ENCODE measurements around the gene TMEM120B.

The TMEM120B gene

GRCh38 chr12:121793838-121794533 is 81.4 kb downstream of the TMEM120B start:
- peak; percentile 15 for DNase-seq

DNA sequence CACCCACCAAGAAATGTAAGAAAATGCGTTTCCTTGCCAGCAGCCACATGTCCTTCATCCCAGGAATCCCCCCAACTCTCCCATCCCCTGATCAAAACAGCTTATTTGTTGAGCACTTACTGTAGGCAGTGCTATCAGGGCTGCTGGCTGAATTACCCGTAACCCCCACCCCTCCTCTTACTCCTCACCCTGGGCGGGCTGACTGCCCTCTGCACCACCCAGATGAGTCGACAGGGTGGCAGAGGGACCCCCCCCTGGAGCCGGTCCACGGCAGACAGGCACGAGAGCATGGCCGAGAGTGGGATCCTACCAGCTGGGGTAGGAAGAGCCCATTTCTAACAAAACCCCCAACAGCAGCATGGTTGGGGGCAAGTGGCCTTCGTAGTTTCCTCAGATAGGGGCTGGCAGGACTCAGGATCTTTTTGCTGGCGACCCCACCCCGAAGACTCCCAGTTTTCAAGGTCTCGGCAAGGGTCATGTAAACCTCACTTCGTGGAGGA is 82.0 kb downstream of the TMEM120B start:
- DNase-seq, result no peak

DNA sequence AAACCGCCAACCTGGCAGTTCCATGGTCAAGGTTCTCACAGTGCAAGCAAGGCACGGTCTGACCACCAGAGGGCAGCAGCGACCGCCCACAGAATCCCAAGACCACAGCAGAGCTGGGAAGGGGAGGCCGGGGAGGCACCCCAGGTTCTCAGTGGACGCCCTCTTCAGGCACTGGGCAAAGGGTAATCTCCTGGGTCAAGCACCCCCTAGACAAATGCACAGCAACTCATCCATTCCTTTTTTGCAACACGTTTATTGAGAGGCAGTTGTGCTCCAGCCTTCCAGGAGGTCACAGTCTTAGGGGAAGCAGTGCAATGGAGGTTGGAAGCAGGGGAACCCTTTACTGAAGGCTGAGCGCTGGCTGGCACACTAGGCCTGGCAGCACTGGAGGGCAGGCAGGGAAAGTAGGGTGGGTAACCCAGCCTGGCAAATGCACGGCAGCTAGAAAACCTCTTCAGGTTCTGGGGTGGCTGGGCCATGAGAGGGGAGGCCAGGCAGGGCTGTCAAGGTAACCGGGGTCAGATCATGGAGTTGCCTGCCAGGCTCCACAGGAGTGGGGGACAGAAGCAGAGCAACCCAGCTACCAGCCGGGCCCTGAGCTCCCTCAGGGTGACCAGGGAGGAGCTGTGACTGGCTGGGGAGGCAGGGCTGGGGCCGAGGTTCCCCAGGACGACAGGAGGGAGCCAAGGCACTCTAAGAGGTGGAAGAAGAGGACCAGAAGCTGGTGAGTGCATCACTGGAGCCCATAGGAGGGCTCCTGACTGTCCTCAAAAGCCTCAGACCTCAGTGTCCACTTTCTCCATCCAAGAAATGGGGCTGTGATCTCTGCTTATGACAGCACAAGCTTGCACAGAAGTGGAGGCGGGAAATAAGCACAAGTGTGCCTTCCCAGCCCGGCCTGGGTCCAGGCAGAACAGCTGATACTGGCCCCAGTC is 82.7 kb downstream of the TMEM120B start:
- no peak for DNase-seq

- no peak for DNase-seq
Observed at GRCh38 chr12:121796855-121797751, 84.6 kb downstream of the TMEM120B start.

- peak; percentile 20 for DNase-seq
Observed at GRCh38 chr12:121797937-121798786, 85.6 kb downstream of the TMEM120B start.

DNA sequence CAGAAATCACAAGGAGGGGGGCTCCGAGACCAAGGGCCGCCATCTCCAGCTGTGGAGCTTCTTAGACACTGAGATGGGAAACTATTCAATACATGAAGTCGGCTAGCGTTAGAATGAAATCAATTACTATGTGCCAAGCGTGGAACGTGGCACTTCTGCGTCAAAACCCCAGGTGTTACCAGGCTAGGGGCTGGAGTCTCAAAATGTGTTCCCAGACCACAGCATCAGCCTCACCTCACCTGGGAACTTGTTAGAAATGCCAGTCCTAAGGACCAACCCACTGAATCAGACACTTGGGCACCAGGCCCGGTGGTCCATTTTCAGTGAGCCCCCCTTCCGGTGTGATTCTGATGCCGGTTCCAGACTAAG is 86.2 kb downstream of the TMEM120B start:
- DNase-seq, result no peak

- peak; percentile 25 for DNase-seq
Observed at GRCh38 chr12:121799156-121799841, 86.7 kb downstream of the TMEM120B start.

- DNase-seq, result no peak
Observed at GRCh38 chr12:121799842-121800693, 87.5 kb downstream of the TMEM120B start.

- DNase-seq, result no peak
Observed at GRCh38 chr12:121800694-121801594, 88.4 kb downstream of the TMEM120B start.

- no peak for DNase-seq
Observed at GRCh38 chr12:121801595-121802484, 89.3 kb downstream of the TMEM120B start.

GRCh38 chr12:121802485-121802842 is 89.9 kb downstream of the TMEM120B start:
- DNase-seq, result no peak

DNA sequence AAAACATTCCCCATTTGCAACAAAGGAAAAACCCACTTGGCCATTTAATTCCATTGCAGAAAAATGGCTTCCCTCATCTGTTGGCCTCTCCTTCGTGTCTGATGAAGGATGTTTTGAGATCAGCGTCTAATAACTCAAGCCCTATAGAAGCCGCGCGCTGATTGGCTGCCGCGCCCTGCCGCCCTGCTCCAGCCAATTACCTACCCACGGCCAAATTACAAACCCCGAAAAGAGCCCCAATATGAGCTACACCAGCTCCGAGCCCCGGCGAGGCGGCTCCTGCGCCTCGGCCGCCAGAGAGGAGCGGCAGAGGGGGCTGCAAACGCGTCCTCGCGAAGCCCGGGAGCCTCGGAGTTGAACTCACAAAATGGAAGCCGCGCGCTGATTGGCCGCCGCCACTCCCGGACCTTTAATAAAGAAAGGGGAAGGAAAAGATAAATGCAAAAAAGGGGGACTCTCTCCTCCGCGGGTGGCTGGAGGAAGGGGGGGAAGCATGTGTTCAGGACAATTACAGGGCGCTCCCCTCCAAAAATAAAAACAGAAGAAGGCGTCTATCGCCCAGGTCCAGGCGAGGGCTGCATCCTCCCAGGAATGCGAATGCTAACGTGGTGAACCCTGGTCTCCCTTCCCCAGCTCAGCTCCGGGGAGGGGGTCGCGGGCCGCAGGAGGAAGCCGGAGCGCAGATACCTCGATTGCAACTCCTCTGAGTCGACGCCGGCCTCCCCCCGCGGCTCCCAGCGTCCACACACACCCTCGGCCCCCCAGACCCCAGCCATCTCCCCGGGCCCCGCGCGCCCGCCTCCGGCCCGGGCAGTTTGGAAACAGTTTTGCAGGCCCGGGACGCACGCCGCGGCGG is 90.5 kb downstream of the TMEM120B start:
- peak; percentile 76 for DNase-seq

- no peak for DNase-seq
Observed at GRCh38 chr12:121803861-121804416, 91.4 kb downstream of the TMEM120B start, which contains the start of gene SETD1B. SETD1B (plus strand) TSS chr12:121804009; CDS start chr12:121804738, 729 bp downstream.

GRCh38 chr12:121804417-121805111 is 92.0 kb downstream of the TMEM120B start:
- no peak for DNase-seq

DNA sequence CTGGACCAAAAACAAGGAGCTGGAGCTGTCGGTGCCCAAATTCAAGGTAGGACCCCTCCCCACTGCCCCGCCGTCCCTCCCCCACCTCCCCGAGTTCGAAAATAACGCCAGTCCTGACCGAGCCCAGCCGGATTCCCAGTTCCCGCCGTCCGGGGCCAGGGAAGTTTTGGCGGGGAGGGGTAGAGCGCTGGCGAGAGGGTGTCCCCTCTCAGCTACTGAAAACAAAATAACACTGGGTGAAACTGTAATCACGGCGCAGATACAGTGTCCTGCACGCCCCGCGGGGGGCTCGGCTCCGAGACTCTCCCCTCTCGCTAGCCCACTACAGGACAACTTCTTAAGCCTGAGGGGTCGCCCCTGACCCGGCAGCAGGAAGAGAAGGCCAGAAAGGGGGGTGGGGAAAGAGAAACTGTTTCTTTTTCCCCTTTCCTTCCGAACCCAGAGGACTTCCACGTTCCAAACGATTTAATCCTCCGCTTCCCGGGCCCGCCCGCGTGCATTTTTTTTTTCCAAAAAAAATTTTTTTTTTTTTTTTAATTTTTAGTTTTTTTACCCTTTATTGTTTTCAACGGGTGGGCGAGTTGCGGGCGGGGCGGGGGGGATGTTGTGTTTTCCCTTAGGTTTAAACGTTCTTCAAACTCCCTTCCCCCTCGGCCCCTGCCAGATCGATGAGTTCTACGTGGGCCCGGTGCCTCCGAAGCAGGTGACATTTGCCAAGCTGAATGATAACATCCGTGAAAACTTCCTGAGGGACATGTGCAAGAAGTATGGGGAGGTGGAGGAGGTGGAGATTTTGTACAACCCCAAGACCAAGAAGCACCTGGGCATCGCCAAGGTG is 92.8 kb downstream of the TMEM120B start:
- no peak for DNase-seq
